ENCODE data around the gene EID3. TPM values are rescaled to one million over a fixed set of nuclear protein-coding genes. Genes with fewer than 3 reads are reported as not detected.
"Not testable (repeated sequence)": the region's sequence is repeated elsewhere in the genome, so short reads cannot be mapped to it uniquely, and the experiment has no call there.

The EID3 gene
- total RNA-seq, 1 donor from 2014 or later = 1.4 TPM

GRCh38 chr12:104288635-104289274 is 14.8 kb upstream of the EID3 start:
- ATAC-seq = peak; percentile 81
- DNase-seq (ENCODE audit: low spot score) = peak; percentile 92

GRCh38 chr12:104290320-104290719 is 13.2 kb upstream of the EID3 start:
- DNase-seq (ENCODE audit: low spot score) (no peak), ATAC-seq (no peak)

GRCh38 chr12:104290855-104291254 is 12.7 kb upstream of the EID3 start:
- ATAC-seq (no peak), DNase-seq (ENCODE audit: low spot score) (no peak)

GRCh38 chr12:104291867-104292524 is 11.5 kb upstream of the EID3 start:
- ATAC-seq = no peak

GRCh38 chr12:104292872-104293794 is 10.4 kb upstream of the EID3 start:
- ATAC-seq (no peak), DNase-seq (ENCODE audit: low spot score) (no peak)

More at GRCh38 chr12:104291867-104292524, 11.5 kb upstream of the EID3 start:
- no peak for DNase-seq (ENCODE audit: low spot score)

- DNase-seq (ENCODE audit: low spot score); ATAC-seq: not testable (repeated sequence)
Observed at GRCh38 chr12:104294158-104294859, 9.2 kb upstream of the EID3 start.

GRCh38 chr12:104294927-104295668 is 8.4 kb upstream of the EID3 start:
- no peak for DNase-seq (ENCODE audit: low spot score)
- no peak for ATAC-seq

- ATAC-seq (no peak), DNase-seq (ENCODE audit: low spot score) (no peak)
Observed at GRCh38 chr12:104295954-104296353, 7.6 kb upstream of the EID3 start.

GRCh38 chr12:104296718-104297117 is 6.8 kb upstream of the EID3 start:
- no peak for DNase-seq (ENCODE audit: low spot score)
- ATAC-seq = no peak

GRCh38 chr12:104297477-104298113 is 5.9 kb upstream of the EID3 start:
- ATAC-seq = no peak
- DNase-seq (ENCODE audit: low spot score) = no peak

GRCh38 chr12:104299842-104300481 is 3.6 kb upstream of the EID3 start:
- ATAC-seq (no peak), DNase-seq (ENCODE audit: low spot score) (no peak)

- no peak for DNase-seq (ENCODE audit: low spot score)
- no peak for ATAC-seq
Observed at GRCh38 chr12:104304261-104305009, 896 bp downstream of the EID3 start.

- no peak for ATAC-seq
- DNase-seq (ENCODE audit: low spot score) = no peak
Observed at GRCh38 chr12:104305349-104305748, 1.8 kb downstream of the EID3 start.

GRCh38 chr12:104306376-104306775 is 2.8 kb downstream of the EID3 start:
- no peak for DNase-seq (ENCODE audit: low spot score)
- no peak for ATAC-seq

GRCh38 chr12:104306943-104307654 is 3.6 kb downstream of the EID3 start:
- DNase-seq (ENCODE audit: low spot score) (no peak), ATAC-seq (no peak)

GRCh38 chr12:104307655-104308000 is 4.1 kb downstream of the EID3 start:
- DNase-seq (ENCODE audit: low spot score) (no peak), ATAC-seq (no peak)

GRCh38 chr12:104309446-104309993 is 6.0 kb downstream of the EID3 start:
- DNase-seq (ENCODE audit: low spot score) = no peak
- no peak for ATAC-seq

Measured in left lobe of liver (tissue), 2 donors.